Muscle of arm (tissue), 12 donors: ENCODE data around the gene SCLY. TPM values are rescaled to one million over a fixed set of nuclear protein-coding genes. Genes with fewer than 3 reads are reported as not detected.
"Not testable (repeated sequence)": the region's sequence is repeated elsewhere in the genome, so short reads cannot be mapped to it uniquely, and the experiment has no call there.

Experiments used
- DNase-seq: peaks from one replicate; pipeline ENCODE4 v3.0.0-alpha.2; 2013
- polyA plus RNA-seq, 12 donors: library from polyadenylated mRNA; unstranded; fragments of 120-200 nt; gene quantifications; one replicate each; pipeline ENCODE4 v1.2.1, GENCODE V29; 2013; ENCODE audit not compliant: insufficient read length in 12 of 12

The SCLY gene
- polyA plus RNA-seq, 12 donors: 7.7 to 13.9 (median 10.2) TPM; not detected in 1

GRCh38 chr2:238107525-238108422 is 47.0 kb downstream of the SCLY start:
- DNase-seq: no peak

- no peak for DNase-seq
Observed at GRCh38 chr2:238108423-238109183, 47.8 kb downstream of the SCLY start.

- no peak for DNase-seq
Observed at GRCh38 chr2:238113611-238114010, 52.8 kb downstream of the SCLY start.

- no peak for DNase-seq
Observed at GRCh38 chr2:238114331-238114841, 53.6 kb downstream of the SCLY start.

GRCh38 chr2:238114851-238115660 is 54.3 kb downstream of the SCLY start:
- no peak for DNase-seq

- not testable (repeated sequence) for DNase-seq
Observed at GRCh38 chr2:238115709-238116108, 54.9 kb downstream of the SCLY start.

- DNase-seq: no peak
Observed at GRCh38 chr2:238116298-238117198, 55.7 kb downstream of the SCLY start.

- DNase-seq: no peak
Observed at GRCh38 chr2:238117199-238118154, 56.7 kb downstream of the SCLY start.

GRCh38 chr2:238119756-238120462 is 59.1 kb downstream of the SCLY start:
- no peak for DNase-seq

GRCh38 chr2:238120463-238121298 is 59.9 kb downstream of the SCLY start:
- DNase-seq: no peak

- no peak for DNase-seq
Observed at GRCh38 chr2:238121511-238122286, 60.9 kb downstream of the SCLY start.

GRCh38 chr2:238122287-238123217 is 61.8 kb downstream of the SCLY start:
- DNase-seq: no peak

GRCh38 chr2:238123218-238123971 is 62.6 kb downstream of the SCLY start:
- no peak for DNase-seq

GRCh38 chr2:238123991-238124470 is 63.2 kb downstream of the SCLY start:
- no peak for DNase-seq
